Muscle of back (tissue), 11 donors: ENCODE results near the gene SEC14L5. TPM values are rescaled to one million over a fixed set of nuclear protein-coding genes. Genes with fewer than 3 reads are reported as not detected.

Experiments used
- DNase-seq, 3 donors: peaks; one replicate each; pipeline versions ENCODE4 v3.0.0 to v3.0.0-alpha.2; 2013
- polyA plus RNA-seq, 10 donors: library from polyadenylated mRNA; unstranded; fragments of 120-200 nt; gene quantifications; one replicate each; pipeline ENCODE4 v1.2.1, GENCODE V29; 2013; ENCODE audit not compliant: insufficient read length in 10 of 10

Gene SEC14L5
- polyA plus RNA-seq, 10 donors: 0.52 to 1.3 (median 0.80) TPM

GRCh38 chr16:5011637-5012036, 53.5 kb downstream of the SEC14L5 start:
- no peak for DNase-seq

DNA sequence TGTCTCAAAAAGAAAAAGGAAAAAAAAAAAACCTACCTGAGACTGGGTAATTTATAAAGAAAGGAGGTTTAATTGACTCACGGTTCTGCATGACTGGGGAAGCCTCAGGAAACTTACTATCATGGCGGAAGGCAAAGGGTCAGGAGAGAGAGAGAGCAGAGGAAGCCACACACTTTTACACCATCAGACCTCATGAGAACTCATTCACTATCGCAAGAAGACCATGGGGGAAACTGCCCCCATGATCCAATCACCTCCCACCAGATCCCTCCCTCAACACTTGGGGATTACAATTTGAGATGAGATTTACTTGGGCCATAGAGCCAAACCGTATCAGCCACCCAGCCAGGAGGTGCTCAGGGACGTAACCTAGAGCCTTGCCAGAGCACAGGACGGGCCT, 54.8 kb downstream of the SEC14L5 start:
- DNase-seq: no peak

GRCh38 chr16:5015351-5015750, 57.2 kb downstream of the SEC14L5 start:
- no peak for DNase-seq

GRCh38 chr16:5015887-5016286, 57.8 kb downstream of the SEC14L5 start:
- DNase-seq: no peak

DNA sequence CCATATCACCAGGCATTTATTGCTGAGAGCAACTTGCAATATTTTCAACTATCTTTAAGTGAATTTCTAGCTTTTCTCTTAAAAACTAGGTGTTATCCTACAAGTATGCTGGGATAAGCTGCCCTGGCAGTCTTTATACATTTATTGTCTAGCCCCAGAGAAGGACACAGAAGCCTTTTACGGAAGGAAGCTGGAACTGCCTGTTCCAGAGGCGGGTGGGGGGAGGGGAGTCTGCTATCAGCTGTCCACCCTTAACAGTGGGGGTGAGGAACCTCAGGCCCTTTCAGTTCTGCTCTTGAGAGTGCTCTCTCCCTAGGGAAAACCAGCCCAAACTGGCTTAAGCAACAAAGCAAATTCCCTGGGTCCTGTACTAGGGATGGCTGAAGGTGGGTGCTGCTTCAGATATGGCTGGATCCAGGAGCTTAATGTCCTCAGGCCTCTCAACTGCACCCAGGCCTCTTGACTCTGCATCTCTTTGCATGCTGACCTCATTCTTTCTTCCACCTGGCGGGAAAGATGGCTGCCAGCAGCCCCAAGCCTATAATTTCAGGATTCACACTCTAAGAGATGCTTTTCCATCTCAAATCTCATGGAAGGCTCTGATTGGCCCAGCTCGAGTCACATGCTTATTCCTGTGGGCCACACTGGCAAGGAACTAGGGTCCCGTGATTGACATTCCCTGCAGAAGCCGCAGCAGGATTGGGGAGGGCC, 59.0 kb downstream of the SEC14L5 start:
- DNase-seq: no peak

DNA sequence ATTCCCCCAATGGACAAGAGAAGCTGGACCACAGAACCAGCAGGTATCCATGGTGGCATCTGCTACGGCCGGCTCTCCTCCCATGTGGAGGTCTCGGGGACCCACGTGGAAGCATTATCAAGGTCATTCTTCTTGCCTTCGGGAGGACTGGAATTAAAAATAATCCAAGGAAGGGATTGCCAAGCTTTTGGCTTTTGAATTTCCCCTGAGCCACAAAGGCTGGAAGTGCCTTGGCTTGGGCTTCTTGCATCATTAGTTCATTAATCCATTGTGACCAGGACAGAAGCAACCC, 59.5 kb downstream of the SEC14L5 start:
- DNase-seq: no peak

- peak; percentile 76 to 90 (median 77) for DNase-seq
Measured at GRCh38 chr16:5018793-5019192, 60.7 kb downstream of the SEC14L5 start.

- DNase-seq: no peak
Measured at GRCh38 chr16:5019775-5020174, 61.6 kb downstream of the SEC14L5 start.

DNA sequence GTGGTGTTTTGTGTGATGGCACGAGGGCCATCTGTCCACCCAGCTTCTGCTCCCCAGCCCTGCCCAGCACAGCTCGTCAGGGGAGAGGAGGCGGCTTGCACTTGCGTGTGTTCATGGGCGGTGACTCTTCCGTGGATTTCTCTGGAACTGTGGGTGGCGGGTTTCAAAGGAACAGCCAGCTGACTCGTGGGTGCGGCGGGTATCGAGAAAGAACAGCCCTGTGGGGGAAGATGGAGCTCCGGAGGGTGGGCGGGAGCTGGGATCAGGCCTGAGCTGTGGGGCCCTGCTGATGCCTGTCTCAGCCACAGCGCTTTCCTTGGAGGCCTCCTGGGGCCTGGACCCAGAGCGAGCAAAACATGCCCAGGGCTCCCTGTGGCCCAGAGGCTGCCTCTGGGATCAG, 62.4 kb downstream of the SEC14L5 start:
- no peak for DNase-seq

DNA sequence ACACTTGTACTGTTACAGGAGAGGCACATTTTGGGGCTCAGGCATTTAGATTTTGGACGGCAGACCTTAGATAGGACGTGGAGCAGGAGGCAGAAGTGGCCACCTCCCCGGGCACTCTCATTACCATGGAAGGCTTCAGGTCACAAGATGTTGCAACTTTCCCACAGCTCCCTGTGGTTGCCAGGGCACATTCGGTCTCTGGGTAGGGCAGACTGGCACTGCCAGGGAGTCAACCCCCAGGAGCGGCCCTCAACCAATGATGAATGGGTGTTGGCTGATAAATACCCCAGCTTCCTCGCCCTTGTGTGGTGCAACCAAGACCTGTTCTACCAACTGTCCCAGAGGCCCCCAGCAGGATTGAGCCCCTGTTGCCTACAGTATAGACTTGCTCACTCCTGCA, 64.4 kb downstream of the SEC14L5 start:
- DNase-seq: no peak

DNA sequence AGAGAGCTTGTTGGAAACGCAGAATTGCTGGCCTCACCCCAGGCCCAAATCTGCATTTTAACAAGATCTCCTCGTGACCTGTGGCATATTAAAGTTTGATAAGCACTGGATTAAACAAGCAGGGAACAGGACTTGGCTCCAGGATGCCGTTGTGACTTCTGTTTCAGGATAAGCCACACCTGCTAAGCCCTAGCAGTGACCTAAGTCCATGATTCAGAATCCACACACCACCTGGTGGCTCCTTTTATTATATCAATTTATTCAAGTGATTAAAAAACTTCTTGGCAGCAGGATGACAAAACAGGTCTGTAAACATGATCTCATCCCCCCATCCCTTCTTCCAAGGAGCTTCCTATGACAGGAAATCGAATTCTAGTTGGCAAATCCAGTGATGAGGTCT, 66.5 kb downstream of the SEC14L5 start:
- peak in 1 of 3 donors; percentile 27 for DNase-seq

- peak in 1 of 3 donors; percentile 27 for DNase-seq
Measured at GRCh38 chr16:5025171-5025632, 67.1 kb downstream of the SEC14L5 start.

- DNase-seq: no peak
Measured at GRCh38 chr16:5026664-5027063, 68.5 kb downstream of the SEC14L5 start.

- DNase-seq: no peak
Measured at GRCh38 chr16:5027086-5027485, 69.0 kb downstream of the SEC14L5 start.

GRCh38 chr16:5027575-5028235, 69.6 kb downstream of the SEC14L5 start:
- DNase-seq: no peak

DNA sequence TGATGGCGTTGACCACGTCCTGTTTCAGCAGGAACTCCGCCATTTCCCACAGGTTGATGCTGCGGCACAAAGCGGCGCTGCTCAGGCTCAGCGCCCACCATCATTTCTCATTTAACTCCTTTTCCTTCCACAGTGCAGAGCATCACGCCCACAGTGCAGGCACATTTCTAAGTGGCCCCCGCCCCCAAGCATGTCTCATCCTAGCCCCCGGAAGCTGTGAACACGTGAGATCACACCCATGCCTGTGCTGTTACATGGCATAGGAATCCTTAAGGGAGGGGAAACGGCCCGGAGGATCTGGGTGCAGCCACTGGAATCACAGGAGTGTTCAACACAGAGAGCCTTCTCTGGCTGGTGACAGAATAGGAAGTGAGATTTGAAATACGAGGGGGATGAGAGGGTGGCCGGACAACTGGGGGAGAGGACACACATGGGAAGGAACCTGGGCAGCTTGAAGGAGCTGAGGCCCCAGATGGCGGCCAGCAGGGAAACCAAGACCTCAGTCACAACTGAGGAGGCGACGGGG, 70.9 kb downstream of the SEC14L5 start:
- DNase-seq: no peak

DNA sequence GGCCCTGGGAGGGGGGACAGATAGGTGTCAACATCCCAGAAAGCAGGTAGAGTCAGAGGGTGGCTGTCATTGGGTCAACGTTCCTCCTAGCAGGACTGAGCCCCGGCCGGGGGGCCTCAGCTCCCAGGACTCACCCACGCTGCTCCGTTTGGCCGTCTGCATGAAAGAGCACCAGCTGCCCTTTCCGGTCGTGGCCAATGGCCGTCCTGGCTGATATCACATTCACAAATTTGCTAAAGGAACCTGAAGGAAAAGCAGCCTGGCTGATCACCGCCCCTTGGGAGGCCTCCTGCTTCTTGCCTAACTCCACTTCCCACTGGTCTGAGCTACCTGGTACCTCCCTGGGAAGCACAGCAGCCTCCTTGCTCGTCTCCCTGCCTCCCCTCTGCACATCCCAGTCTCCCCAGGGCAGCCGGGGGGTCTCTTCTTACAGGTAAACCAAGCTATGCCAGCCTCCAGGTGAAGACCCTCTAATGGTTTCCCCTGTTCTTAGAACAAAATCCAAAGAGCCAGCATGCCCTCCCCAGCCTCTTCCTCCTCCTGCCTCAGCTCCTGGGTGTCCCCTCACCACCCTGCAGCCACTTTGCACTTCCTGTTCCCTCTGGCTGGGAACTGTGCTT, 72.2 kb downstream of the SEC14L5 start:
- DNase-seq: no peak

GRCh38 chr16:5031601-5032000, 73.5 kb downstream of the SEC14L5 start:
- no peak for DNase-seq

GRCh38 chr16:5032748-5033167, 74.6 kb downstream of the SEC14L5 start:
- DNase-seq: no peak

GRCh38 chr16:5033256-5034166, 75.4 kb downstream of the SEC14L5 start, which contains the start of gene NAGPA:
Gene NAGPA (minus strand): TSS chr16:5033935. CDS start chr16:5033914, 21 bp downstream.
- DNase-seq: peak; percentile 85 to 95 (median 88)

GRCh38 chr16:5034167-5034523, 76.0 kb downstream of the SEC14L5 start:
- no peak for DNase-seq

DNA sequence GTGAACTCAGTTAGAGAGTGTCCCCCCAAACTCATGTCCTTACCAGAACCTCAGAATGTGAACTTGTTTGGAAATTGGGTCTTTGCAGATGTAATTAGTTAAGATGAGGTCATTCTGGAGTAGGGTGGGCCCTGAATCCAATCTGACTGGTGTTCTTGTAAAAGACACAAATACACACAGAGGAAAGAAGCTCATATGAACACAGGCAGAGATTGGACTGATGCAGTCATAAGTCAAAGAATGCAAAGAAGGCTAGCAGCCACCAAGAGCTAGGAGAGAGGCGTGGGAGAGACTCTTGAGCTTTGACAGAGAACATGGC, 77.7 kb downstream of the SEC14L5 start:
- DNase-seq: no peak
